Raji (cell line): ENCODE results near the gene MAN2B2.

Source experiments
- POLR2A ChIP-seq: IDR thresholded peaks from 2 replicates; pipeline ENCODE4 v1.6.1; 2011; ENCODE audit warnings: low read depth, low read length, control low read depth; ENCODE audit not compliant: insufficient read depth

Gene MAN2B2

DNA sequence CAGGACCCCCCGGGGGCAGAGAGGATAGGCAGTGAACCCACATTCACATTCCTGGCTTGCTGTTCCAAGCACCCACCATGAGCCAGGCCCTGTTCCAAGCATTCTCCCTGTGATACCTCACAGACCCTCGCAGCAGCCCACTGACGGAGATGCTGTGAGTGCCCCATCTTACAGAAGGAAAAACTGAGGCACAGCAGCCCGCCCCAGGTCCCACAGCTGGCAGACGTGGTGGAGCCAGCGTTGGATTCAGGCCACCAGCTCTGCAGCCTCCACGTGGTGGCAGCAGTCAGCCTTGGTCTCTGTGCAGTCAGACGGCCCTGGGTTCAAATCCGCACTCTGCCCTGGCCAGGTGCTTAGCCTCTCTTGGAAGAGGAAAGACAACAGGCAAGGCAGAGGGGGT lies 16.8 kb downstream of the MAN2B2 start:
- no peak for TF ChIP-seq POLR2A

DNA sequence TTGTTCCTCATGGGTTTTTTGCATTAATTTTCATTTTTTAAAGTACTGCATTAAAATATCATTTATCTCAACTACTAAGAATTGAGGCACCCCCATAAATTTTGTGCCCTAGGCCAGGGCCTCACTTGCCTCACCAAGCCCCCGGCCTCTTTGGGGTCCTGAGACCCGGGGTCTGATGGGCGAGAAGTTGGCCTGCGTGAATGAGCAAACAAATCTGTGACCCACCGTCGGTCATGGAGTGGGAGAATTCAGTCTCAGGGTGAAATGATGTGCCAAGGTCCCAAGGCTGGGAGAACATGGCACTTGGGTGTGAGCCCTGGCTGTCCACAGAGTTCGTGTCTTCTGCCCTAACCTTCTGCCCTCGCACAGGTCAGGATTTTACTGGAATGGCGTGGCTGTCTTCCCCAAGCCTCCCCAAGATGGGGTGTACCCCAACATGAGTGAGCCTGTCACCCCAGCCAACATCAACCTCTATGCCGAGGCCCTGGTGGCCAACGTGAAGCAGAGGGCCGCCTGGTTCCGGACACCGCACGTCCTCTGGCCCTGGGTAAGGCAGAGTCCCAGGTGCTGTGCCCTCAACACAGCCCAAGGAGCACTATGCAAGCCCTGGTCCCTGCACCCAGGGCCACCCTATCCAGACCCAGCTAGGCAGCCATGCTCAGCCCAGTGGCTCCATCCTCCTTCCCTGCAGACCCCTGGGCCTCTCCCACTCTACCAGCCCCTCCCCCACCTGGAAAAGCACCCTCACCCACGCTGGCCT lies 18.0 kb downstream of the MAN2B2 start:
- no peak for TF ChIP-seq POLR2A

DNA sequence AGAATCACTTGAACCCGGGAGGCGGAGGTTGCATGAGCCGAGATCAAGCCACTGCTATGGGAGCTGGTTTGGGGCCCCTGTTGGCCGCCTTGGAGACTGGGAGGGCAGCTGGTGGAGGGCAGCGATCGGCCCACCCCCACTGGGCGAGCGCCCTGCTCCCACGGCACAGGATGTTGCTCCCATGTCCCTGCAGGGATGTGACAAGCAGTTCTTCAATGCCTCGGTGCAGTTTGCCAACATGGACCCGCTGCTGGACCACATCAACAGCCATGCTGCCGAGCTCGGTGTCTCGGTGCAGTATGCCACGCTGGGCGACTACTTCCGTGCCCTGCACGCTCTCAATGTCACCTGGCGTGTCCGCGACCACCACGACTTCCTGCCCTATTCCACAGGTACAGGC lies 19.4 kb downstream of the MAN2B2 start:
- TF ChIP-seq POLR2A = no peak

DNA sequence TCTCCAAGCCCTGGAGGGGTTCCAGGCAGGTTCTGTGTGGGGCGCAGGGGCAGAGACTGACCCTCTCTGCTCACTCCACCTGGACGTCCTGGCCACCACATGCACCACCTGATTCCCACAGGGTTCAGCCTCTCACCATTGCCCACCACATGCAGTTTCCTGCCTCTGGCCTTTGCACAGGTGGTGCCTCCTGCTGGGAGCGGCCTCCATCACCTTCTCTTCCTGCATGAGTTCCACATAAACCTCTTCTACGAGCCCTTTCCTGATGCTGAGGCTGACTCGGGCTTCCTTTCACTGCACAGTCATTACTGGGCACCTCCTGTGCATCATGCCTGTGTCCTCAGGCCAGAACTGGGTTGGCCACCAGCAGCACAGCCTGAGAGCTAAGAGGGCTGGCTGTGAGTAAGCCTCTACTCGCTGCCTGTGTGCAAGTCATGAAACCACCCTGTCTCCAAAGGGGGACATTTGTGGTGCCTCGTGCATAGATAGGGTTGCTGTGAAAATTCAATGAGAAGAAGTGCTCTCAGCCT lies 19.9 kb downstream of the MAN2B2 start:
- no peak for TF ChIP-seq POLR2A

DNA sequence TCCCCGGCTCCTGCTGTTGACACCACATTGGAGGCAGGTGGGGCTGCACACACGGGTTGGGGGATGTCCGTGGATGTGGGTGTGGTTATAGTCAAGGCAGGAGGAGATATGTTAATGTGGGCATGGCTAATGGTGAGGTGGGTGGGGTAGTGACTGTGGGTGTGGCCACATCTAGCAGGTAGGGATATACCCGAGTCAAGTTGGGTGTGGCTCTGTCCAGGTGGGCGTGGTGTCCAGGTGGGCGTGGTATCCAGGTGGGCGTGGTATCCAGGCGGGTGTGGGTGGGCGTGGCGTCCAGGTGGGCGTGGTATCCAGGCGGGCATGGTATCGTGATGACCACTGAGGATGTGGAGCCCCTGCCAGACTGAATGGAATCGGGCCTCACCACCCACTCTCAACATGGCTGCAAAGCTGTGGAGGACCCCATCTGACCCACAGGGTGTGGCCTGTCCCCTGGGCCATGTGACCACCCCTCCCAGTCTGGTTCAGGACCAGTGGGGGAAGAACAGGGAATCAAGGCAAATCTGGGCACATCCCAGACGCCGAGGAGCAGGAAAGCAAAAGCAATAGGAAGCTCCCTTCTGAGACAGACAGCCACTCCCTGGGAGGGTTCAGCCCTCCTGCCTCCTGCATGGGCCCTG lies 21.0 kb downstream of the MAN2B2 start:
- TF ChIP-seq POLR2A = no peak

DNA sequence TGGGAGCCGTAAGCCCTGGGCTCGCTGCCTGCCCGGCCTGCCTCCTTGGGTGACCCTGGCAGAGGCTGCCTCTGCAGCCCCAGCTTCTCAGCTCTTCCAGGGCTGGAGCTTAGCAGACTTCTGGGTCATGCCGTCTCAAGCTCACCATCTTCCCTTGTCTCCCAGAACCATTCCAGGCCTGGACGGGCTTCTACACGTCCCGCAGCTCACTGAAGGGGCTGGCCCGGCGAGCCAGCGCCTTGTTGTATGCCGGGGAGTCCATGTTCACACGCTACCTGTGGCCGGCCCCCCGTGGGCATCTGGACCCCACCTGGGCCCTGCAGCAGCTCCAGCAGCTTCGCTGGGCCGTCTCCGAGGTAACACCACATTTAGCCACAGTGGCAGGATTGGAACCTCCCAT lies 22.0 kb downstream of the MAN2B2 start:
- no peak for TF ChIP-seq POLR2A

DNA sequence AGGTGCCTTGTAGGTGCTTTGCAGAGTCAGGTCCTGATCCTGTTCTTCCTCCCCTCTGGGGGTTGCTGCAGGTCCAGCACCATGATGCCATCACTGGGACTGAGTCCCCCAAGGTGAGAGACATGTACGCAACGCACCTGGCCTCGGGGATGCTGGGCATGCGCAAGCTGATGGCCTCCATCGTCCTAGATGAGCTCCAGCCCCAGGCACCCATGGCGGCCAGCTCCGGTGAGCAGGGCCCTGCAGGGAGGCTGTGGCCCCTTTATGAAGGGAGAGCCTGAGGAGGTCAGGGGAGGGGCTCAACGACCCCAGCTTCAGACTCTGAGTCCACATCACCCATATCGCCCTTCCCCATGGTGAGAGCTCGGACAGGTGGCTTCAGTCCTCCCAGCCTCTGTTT lies 23.1 kb downstream of the MAN2B2 start:
- no peak for TF ChIP-seq POLR2A

DNA sequence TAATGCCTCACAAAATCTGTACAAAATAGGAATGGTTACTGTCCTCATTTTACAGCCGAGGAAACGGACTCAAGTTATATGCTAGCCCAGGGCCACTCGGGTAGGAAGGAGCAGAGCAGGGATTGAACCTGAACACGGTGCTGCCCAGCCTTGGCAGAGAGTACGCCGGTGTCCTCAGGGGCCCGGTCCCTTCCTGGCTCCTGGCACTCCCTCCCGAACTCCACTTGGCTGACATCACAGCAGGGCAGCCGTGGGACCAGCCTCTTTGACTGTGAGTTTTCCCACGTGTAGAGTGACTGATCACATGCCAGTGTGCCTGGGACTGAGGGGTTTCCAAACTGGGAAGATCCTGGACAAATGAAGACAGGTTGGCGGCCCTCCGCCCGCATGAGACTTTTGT lies 23.7 kb downstream of the MAN2B2 start:
- TF ChIP-seq POLR2A = no peak

DNA sequence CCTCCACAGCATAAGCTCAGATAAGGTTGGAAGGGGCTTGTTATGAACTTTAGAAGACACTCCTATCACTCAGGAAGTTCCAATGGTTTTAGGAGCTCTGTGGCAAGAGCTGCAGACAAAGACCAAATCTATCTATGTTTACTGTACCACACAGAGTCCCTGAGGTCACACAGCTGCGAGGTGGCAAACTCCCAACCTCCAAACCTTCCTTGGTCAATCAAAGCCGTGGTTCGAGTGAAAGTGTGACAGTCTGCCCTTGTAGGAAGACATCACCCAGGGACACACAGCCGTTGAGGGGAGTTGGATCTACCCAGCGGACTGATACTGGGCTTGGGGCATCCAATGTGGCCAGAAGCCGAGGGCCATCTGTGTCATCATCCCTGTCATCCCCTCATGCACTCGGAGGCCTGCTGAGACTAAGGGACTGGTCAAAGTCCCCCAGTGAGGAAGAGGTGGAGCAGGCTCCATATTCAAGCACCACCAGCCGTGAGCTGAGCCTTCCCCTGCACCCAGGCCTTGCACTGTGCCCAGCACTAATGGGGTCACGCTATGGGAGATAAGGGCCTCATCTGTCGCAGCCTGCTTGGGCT lies 26.8 kb downstream of the MAN2B2 start:
- no peak for TF ChIP-seq POLR2A

DNA sequence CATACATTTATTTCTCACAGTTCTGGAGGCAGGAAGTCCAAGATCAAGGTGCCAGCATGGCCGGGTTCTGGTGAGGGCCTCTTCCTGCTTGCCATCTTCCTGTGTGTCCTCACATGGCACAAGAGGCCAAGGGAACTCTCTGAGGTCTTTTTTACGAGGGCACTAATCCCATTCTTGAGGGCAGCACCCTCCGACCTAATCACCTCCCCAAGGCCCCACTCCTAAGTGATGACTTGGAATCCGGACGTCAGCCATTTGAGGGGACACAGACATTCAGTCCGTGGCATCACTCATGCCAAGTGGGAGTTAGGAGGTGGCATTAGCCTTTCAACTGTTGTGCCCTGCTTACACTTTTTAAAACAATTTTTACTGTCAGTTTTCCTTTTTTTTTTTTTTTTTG lies 27.3 kb downstream of the MAN2B2 start:
- TF ChIP-seq POLR2A = no peak

DNA sequence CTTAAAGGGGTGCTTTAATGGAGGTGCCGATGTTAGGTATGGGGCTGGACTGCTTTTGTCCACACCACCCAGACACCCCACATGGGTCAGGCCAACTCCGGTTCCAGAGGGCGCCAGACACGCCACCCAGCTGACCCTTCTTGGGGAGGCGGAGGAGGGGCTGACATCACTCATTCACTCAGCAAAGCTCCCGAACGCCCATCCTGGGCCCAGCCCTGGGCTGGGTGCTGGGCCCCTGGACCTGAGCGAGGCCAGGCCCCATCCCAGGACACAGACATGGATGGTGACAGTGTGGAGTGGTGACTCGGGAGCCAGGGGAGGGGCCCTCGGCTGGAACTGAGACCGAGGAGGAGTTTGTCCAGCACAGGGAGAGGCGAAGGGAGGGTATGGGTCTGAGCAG lies 28.1 kb downstream of the MAN2B2 start:
- TF ChIP-seq POLR2A = no peak

DNA sequence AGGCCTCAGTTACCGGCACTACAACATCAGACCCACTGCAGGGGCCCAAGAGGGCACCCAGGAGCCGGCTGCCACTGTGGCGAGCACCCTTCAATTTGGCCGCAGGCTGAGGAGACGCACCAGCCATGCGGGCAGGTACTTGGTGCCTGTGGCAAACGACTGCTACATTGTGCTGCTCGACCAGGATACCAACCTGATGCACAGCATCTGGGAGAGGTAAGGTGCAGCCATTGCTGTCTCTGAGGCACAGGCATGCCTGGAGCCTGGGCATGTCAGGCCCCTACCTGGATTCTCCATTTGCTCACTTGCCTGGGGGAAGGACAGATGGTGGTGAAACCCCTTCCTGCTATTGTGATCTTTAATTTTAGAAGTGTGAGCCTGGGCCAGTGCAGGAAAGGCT lies 30.1 kb downstream of the MAN2B2 start:
- no peak for TF ChIP-seq POLR2A

DNA sequence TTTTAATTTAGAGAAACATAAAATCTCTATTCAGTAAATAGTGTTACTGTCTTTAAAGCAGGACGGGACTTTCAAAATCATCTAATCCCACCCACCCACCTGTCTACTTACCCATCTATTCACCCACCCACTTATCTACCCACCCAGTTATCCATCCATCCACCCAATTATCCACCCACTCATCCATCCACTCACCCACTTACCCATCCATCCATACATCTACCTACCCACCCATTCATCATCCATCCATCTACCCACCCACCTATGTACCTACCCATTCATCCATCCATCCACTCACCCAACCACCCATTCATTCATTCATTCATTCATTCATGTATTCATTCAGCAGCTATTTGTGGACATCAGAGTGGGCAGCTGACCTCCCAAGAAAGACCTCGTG lies 30.6 kb downstream of the MAN2B2 start:
- no peak for TF ChIP-seq POLR2A

DNA sequence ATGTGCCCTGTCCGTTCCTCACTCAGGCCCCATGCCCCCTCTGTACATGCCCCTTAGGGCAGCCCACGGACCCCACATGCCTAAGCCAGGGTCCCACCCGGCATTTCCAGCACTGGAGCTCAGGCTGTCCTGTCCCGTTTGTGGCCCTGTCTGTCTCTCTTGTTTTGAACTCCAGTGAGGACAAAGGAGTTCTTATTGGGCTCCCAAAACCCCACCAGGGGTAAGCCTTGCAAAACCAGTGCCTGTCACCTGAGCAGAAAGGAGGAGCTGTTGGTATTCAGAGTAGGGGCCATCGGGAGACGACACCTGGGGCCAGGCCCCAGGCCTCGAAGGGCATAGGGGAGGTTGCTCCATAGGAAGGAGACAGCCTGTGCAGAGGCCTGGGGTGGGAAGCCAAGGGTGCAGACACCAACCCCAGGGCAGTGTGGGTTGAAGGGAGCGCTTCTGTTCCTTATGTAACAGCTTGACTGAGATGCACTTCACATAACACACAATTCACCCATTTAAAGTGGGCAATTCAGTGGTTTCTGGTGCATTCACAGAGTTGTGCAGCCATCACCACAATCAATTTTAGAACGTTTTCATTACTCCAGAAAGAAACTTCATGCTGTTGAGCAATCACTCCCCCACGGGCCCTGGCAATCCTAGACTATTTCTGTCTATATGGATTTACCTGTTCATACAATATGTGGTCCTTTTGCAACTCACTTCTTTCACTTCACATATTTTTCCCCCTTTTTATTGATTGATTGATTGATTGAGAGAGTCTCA lies 31.7 kb downstream of the MAN2B2 start:
- no peak for TF ChIP-seq POLR2A

DNA sequence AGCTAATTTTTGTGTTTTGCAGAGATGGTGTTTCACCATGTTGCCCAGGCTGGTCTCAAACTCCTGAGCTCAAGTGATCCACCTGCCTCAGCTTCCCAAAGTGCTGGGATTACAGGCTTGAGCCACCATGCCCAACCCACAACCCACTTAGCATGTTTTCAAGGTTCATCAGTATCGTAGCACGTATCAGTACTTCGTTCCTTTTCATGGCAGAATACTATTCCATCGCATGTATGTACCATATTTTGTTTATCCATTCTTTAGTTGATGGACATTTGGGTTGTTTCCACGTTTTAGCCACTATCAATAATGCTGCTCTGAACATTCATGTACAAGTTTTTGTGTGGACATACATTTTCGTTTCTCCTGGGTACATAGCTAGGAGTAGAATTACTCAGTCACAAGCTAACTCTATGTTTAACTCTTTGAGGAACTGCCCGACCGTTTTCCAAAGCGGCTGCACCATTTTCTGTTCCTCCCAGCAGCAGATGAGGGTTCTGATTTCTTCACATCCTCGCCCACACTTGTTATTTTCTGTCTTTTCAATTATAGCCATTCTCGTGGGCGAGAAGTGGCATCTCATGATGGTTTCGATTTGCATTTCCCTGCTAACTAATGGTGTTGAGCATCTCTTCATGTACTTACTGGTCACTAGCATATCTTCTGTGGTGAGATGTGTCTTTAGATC lies 32.5 kb downstream of the MAN2B2 start:
- no peak for TF ChIP-seq POLR2A
